Stimulated activated naive CD8-positive, alpha-beta T cell treated with anti-CD3 and anti-CD28 coated beads, Interleukin-15, amount 100 ng/mL, for 72 hours (primary cell): ENCODE data around the gene NFU1.

Source experiments
- ATAC-seq: fragments of 150-1000 bp; cut with Tn5 transposase; 2 replicates; pipeline ENCODE4 v1.10.0; 2021; ENCODE audit warnings: mild to moderate bottlenecking, moderate library complexity
- DNase-seq, 2 donors: peaks; one replicate each; pipeline ENCODE4 v3.0.0; 2021 to 2022
- H3K27ac Mint-ChIP-seq, 2 donors: one replicate each; pipeline ENCODE4 v1.8.0; 2022; ENCODE audit warnings: mild to moderate bottlenecking in 2 of 2, mixed read lengths in 2 of 2, moderate library complexity in 2 of 2
- H3K27me3 Mint-ChIP-seq: one replicate; pipeline ENCODE4 v1.8.0; 2022; ENCODE audit warnings: mixed read lengths
- H3K4me1 Mint-ChIP-seq: one replicate; pipeline ENCODE4 v1.8.0; 2022; ENCODE audit warnings: mild to moderate bottlenecking, mixed read lengths
- H3K4me3 Mint-ChIP-seq, 2 donors: one replicate each; pipeline ENCODE4 v1.8.0; 2022; ENCODE audit warnings: mild to moderate bottlenecking in 2 of 2, mixed read lengths in 2 of 2, moderate library complexity in 1 of 2
- H3K9me3 Mint-ChIP-seq, 2 donors: one replicate each; pipeline ENCODE4 v1.8.0; 2022; ENCODE audit warnings: mixed read lengths in 2 of 2

NFU1 gene

DNA sequence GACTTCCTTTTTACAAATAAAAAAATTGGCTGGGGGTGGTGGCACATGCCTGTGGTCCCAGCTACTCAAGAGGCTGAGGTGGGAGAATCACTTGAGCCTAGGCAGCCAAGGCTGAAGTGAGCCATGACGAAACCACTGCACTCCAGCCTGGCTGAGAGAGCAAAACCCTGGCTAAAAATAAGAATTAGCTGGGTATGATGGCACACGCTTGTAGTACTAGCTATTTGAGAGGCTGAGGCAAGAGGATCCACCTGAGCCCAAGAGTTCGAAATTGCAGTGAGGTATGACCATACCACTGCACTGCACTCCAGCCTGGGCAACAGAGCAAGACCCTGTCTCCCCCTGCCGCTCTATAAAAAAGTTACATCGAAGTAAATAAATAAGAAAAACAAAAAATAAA, 83.9 kb downstream of the NFU1 start:
- Mint-ChIP-seq H3K9me3 (no peaks in the 10 kb centered on the region), H3K27ac (no peak overlapping the region), H3K4me1 (no peaks in the 10 kb centered on the region), H3K4me3 (no peak overlapping the region), H3K27me3 (no peaks in the 10 kb centered on the region)
- DNase-seq (no peak), ATAC-seq (no peak)

DNA sequence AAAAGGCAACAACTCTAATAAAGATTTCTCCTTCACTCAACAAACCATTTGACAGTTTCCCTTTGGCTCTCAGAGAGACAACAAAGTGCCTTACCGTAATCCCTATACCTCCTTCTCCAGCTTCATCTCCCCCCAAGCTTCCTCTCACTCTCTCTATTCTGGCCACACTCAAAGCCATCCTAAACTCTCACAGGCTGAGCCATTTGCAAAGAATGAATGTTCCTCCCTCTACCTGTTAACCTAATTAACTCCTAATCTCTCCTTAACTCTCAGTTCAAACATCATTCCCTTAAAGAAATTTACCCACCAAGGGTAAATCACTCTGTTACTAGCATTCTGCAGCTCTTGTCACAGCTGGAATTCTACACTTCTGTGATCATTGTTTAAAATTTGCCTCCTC, 88.5 kb downstream of the NFU1 start:
- H3K27me3 Mint-ChIP-seq = no peaks in the 10 kb centered on the region
- no peak for DNase-seq
- ATAC-seq = no peak
- H3K4me3 Mint-ChIP-seq = no peak overlapping the region
- peaks cover 21% of the 10 kb centered on the region for H3K4me1 Mint-ChIP-seq
- H3K27ac Mint-ChIP-seq = no peak overlapping the region
- H3K9me3 Mint-ChIP-seq = no peaks in the 10 kb centered on the region
